AG04450 (cell line): ENCODE measurements around the gene LBR. TPM values are rescaled to one million over a fixed set of nuclear protein-coding genes. Genes with fewer than 3 reads are reported as not detected.

Source experiments
- CTCF ChIA-PET: fragments of 300-600, 350-600 bp; formaldehyde crosslinking; extraction: SDS; loops from one replicate; lab custom pipeline; 2022; ENCODE audit warnings: antibody characterized with exemption, inconsistent platforms; lab: Charles Lee
- POLR2A ChIA-PET: fragments of 350-600 bp; formaldehyde crosslinking; extraction: SDS; loops from one replicate; lab custom pipeline; 2021; ENCODE audit warnings: antibody characterized with exemption, inconsistent platforms; lab: Yijun Ruan, JAX
- DNase-seq: peaks from one replicate; pipeline ENCODE4 v3.0.0-alpha.2; 2011; ENCODE audit warnings: low read depth, low spot score
- H3K27ac ChIP-seq: one replicate; pipeline ENCODE4 v1.5.1; 2012; ENCODE audit warnings: low read depth, low read length, control low read depth
- H3K27me3 ChIP-seq: one replicate; pipeline ENCODE4 v1.6.0; 2012; ENCODE audit warnings: low read length; ENCODE audit not compliant: control insufficient read depth, insufficient read depth
- H3K4me3 ChIP-seq: 2 replicates; pipeline ENCODE4 v1.5.1; 2011; ENCODE audit warnings: mild to moderate bottlenecking, low read depth, low read length, control low read depth
- H3K9me3 ChIP-seq: 2 replicates; pipeline ENCODE4 v1.5.1; 2012; ENCODE audit warnings: low read length; ENCODE audit not compliant: control insufficient read depth, insufficient read depth
- CTCF ChIP-seq: IDR thresholded peaks from 2 replicates; pipeline ENCODE4 v1.5.1; 2011; ENCODE audit warnings: low read depth, low read length, control low read depth, inconsistent platforms
- polyA plus RNA-seq: library from polyadenylated mRNA; depleted of rRNA; stranded (reverse); fragments of >200 nt; gene quantifications from 2 replicates; pipeline ENCODE4 v1.2.3, GENCODE V29; 2011

The LBR gene
- polyA plus RNA-seq, 1 experiment: 44.5 TPM

- Histone ChIP-seq H3K9me3 (no peaks in the 10 kb centered on the region; the same call in 1 of the 2 replicates), H3K4me3 (no peak overlapping the region), H3K27me3 (no peaks in the 10 kb centered on the region), H3K27ac (no peak overlapping the region)
- ChIA-PET CTCF (interaction anchor here (1.2 to 2.0 kb wide), 2 partner anchors 56 to 60 kb away, joined by 4 to 7 read pairs; no protein-coding TSS in a partner anchor), POLR2A (no interaction called here)
- peak; percentile 37 for DNase-seq
- no peak for TF ChIP-seq CTCF
These were observed 49.0 kb downstream of the LBR start for GRCh38 chr1:225378880-225379279.

GRCh38 chr1:225374996-225375395 lies 52.8 kb downstream of the LBR start:
- no peaks in the 10 kb centered on the region for H3K27me3 ChIP-seq
- ChIA-PET CTCF (no interaction called here), POLR2A (no interaction called here)
- no peak overlapping the region for H3K4me3 ChIP-seq
- H3K9me3 ChIP-seq: no peaks in the 10 kb centered on the region; the same call in 1 of the 2 replicates
- H3K27ac ChIP-seq: no peak overlapping the region
- no peak for DNase-seq
- TF ChIP-seq CTCF: no peak

GRCh38 chr1:225373155-225373554 lies 54.7 kb downstream of the LBR start:
- Histone ChIP-seq H3K27me3 (no peaks in the 10 kb centered on the region), H3K9me3 (no peaks in the 10 kb centered on the region; the same call in 1 of the 2 replicates), H3K27ac (no peak overlapping the region), H3K4me3 (no peak overlapping the region)
- TF ChIP-seq CTCF: no peak
- ChIA-PET CTCF (no interaction called here), POLR2A (no interaction called here)
- no peak for DNase-seq

- Histone ChIP-seq H3K27me3 (no peaks in the 10 kb centered on the region), H3K9me3 (no peaks in the 10 kb centered on the region; the same call in 1 of the 2 replicates), H3K27ac (no peak overlapping the region), H3K4me3 (no peak overlapping the region)
- ChIA-PET CTCF (no interaction called here), POLR2A (no interaction called here)
- no peak for TF ChIP-seq CTCF
- no peak for DNase-seq
These were observed 56.4 kb downstream of the LBR start for GRCh38 chr1:225371366-225372010.

- no peak for DNase-seq
- Histone ChIP-seq H3K4me3 (no peak overlapping the region), H3K9me3 (no peaks in the 10 kb centered on the region; the same call in 1 of the 2 replicates), H3K27me3 (no peaks in the 10 kb centered on the region), H3K27ac (no peak overlapping the region)
- TF ChIP-seq CTCF: no peak
- POLR2A ChIA-PET: no interaction called here
- CTCF ChIA-PET: no interaction called here
These were observed 59.7 kb downstream of the LBR start for GRCh38 chr1:225368036-225368552.
